HCT116 (cell line): ENCODE results near the gene AIDA. TPM values are rescaled to one million over a fixed set of nuclear protein-coding genes. Genes with fewer than 3 reads are reported as not detected.

ENCODE experiments used
- ATAC-seq: fragments of 200-7000 bp; cut with Tn5 transposase; 2 replicates; pipeline ENCODE4 v1.9.1; 2020; ENCODE audit warnings: mild to moderate bottlenecking, moderate library complexity
- BruUV-seq: library from RNA; stranded (reverse); fragments of 400-500 nt; replicated peaks from 2 replicates; lab custom pipeline; 2021; lab: Mats Ljungman, UMichigan
- CTCF ChIA-PET: fragments of 300-600 bp; sonication (Branson Sonifier 250); formaldehyde crosslinking; loops from one replicate; lab custom pipeline; 2021; ENCODE audit warnings: antibody characterized with exemption; lab: Charles Lee
- POLR2A ChIA-PET: fragments of 300-600, 350-600 bp; sonication (Branson Sonifier 250); formaldehyde crosslinking; loops from one replicate; lab custom pipeline; 2021; ENCODE audit warnings: antibody characterized with exemption; lab: Charles Lee
- RAD21 ChIA-PET, 2 experiments: fragments of 300-600 bp; sonication (Branson Sonifier 250); formaldehyde crosslinking; loops; one replicate each; lab custom pipeline; 2023; ENCODE audit warnings: low total read pairs in 2 of 2; ENCODE audit not compliant: uncharacterized antibody in 2 of 2, unreplicated experiment in 2 of 2, low non-redundant PET in 1 of 2; lab: Charles Lee
- DNase-seq: peaks from one replicate; pipeline ENCODE4 v3.0.0-alpha.2; 2010; ENCODE audit warnings: low read depth, low spot score
- H2AFZ ChIP-seq: fragments of 200-600 bp; shearing (Covaris generic), sonication (generic); 2 replicates; pipeline ENCODE4 v1.6.1; 2017; ENCODE audit warnings: low read depth, mixed run types, mixed read lengths, antibody characterized with exemption, low read length; ENCODE audit not compliant: poor library complexity, severe bottlenecking
- H3K27ac ChIP-seq: 2 replicates; pipeline ENCODE4 v1.5.1; 2012; ENCODE audit warnings: low read depth, low read length
- H3K27me3 ChIP-seq: fragments of 200-600 bp; sonication (generic); 2 replicates; pipeline ENCODE4 v1.6.1; 2016; ENCODE audit warnings: mixed run types, low read length, mixed read lengths; ENCODE audit not compliant: insufficient read depth
- H3K36me3 ChIP-seq, 2 experiments: fragments of 200-500 bp in 1 of 2; fragments of 200-600 bp in 1 of 2; sonication (Bioruptor generic) in 1 of 2; sonication (generic) in 1 of 2; 2 replicates each; pipeline versions ENCODE4 v1.5.1 to v1.6.1; 2014 to 2016; ENCODE audit warnings: low read length in 2 of 2, inconsistent platforms in 1 of 2, mixed read lengths in 1 of 2, mixed run types in 1 of 2; ENCODE audit not compliant: insufficient read depth in 2 of 2, control insufficient read depth in 1 of 2
- H3K4me1 ChIP-seq, 2 experiments: fragments of 200-600 bp in 1 of 2; sonication (generic) in 1 of 2; 2 replicates each; pipeline versions ENCODE4 v1.5.1 to v1.6.1; 2012 to 2017; ENCODE audit warnings: low read length in 2 of 2, inconsistent platforms in 1 of 2, mild to moderate bottlenecking in 1 of 2, mixed read lengths in 1 of 2, mixed run types in 1 of 2, moderate library complexity in 1 of 2; ENCODE audit not compliant: insufficient read depth in 2 of 2, control insufficient read depth in 1 of 2
- H3K4me2 ChIP-seq: fragments of 200-600 bp; sonication (generic); 2 replicates; pipeline ENCODE4 v1.6.1; 2017; ENCODE audit warnings: mixed run types, low read length, mixed read lengths
- H3K4me3 ChIP-seq, 2 experiments: fragments of 200-600 bp in 1 of 2; sonication (generic) in 1 of 2; replicated peaks in 1 of 2; 2 replicates each; pipeline ENCODE4 v1.5.1; 2011 to 2016; ENCODE audit warnings: low read length in 2 of 2, control low read depth in 1 of 2, low read depth in 1 of 2, mild to moderate bottlenecking in 1 of 2, mixed read lengths in 1 of 2, mixed run types in 1 of 2
- H3K79me2 ChIP-seq: fragments of 200-600 bp; sonication (generic); 2 replicates; pipeline ENCODE4 v1.6.1; 2017; ENCODE audit warnings: mild to moderate bottlenecking, mixed run types, low read length, moderate library complexity, mixed read lengths; ENCODE audit not compliant: insufficient read depth
- H3K9ac ChIP-seq: fragments of 200-600 bp; sonication (generic); 2 replicates; pipeline ENCODE4 v1.6.1; 2016; ENCODE audit warnings: low read length, mixed read lengths
- H3K9me2 ChIP-seq: fragments of 200-600 bp; sonication (generic), shearing (Covaris generic); 2 replicates; pipeline ENCODE4 v1.6.1; 2017; ENCODE audit warnings: mixed run types, mild to moderate bottlenecking, moderate library complexity; ENCODE audit not compliant: insufficient read depth
- H3K9me3 ChIP-seq, 2 experiments: fragments of 200-500 bp in 1 of 2; fragments of 200-600 bp in 1 of 2; sonication (Bioruptor generic) in 1 of 2; sonication (generic) in 1 of 2; 2 replicates each; pipeline ENCODE4 v1.6.1; 2014 to 2017; ENCODE audit warnings: low read length in 2 of 2, mixed read lengths in 2 of 2, inconsistent platforms in 1 of 2, low read depth in 1 of 2, mild to moderate bottlenecking in 1 of 2, mixed run types in 1 of 2, moderate library complexity in 1 of 2; ENCODE audit not compliant: control insufficient read depth in 1 of 2, insufficient read depth in 1 of 2
- H4K20me1 ChIP-seq: fragments of 200-600 bp; sonication (generic), shearing (Covaris generic); 2 replicates; pipeline ENCODE4 v1.6.1; 2017; ENCODE audit warnings: mixed run types, mild to moderate bottlenecking, moderate library complexity; ENCODE audit not compliant: insufficient read depth
- ATF3 ChIP-seq: IDR thresholded peaks from 2 replicates; pipeline ENCODE4 v1.6.1; 2012
- CBX3 ChIP-seq: IDR thresholded peaks from 2 replicates; pipeline ENCODE4 v1.6.1; 2012; ENCODE audit warnings: low read depth
- CEBPB ChIP-seq: IDR thresholded peaks from 2 replicates; pipeline ENCODE4 v1.6.1; 2012; ENCODE audit warnings: low read depth
- EGR1 ChIP-seq: IDR thresholded peaks from 2 replicates; pipeline ENCODE4 v1.6.1; 2012; ENCODE audit warnings: low read depth
- ELF1 ChIP-seq: IDR thresholded peaks from 2 replicates; pipeline ENCODE4 v1.6.1; 2012; ENCODE audit warnings: low read depth, borderline replicate concordance
- EZH2phosphoT487 ChIP-seq: fragments of 200-600 bp; IDR thresholded peaks from 2 replicates; pipeline ENCODE4 v1.6.1; 2018; ENCODE audit warnings: antibody characterized with exemption, borderline replicate concordance
- FOSL1 ChIP-seq: IDR thresholded peaks from 2 replicates; pipeline ENCODE4 v1.6.1; 2012; ENCODE audit warnings: low read depth
- POLR2A ChIP-seq: IDR thresholded peaks from 2 replicates; pipeline ENCODE4 v1.7.0; 2011; ENCODE audit warnings: borderline replicate concordance; ENCODE audit not compliant: insufficient read depth, insufficient read length; ENCODE audit errors: extremely low read depth
- POLR2AphosphoS5 ChIP-seq: IDR thresholded peaks from 2 replicates; pipeline ENCODE4 v1.6.1; 2011; ENCODE audit warnings: mild to moderate bottlenecking, low read depth, low read length, moderate library complexity
- RAD21 ChIP-seq: IDR thresholded peaks from 2 replicates; pipeline ENCODE4 v1.6.1; 2012; ENCODE audit warnings: low read depth, mild to moderate bottlenecking
- SIN3A ChIP-seq: IDR thresholded peaks from 2 replicates; pipeline ENCODE4 v1.6.1; 2012; ENCODE audit warnings: low read depth
- SP1 ChIP-seq: IDR thresholded peaks from 2 replicates; pipeline ENCODE4 v1.6.1; 2012; ENCODE audit warnings: low read depth
- SRF ChIP-seq: IDR thresholded peaks from 2 replicates; pipeline ENCODE4 v1.6.1; 2012; ENCODE audit warnings: low read depth
- TCF7L2 ChIP-seq: IDR thresholded peaks from 2 replicates; pipeline ENCODE4 v1.7.0; 2011; ENCODE audit warnings: borderline replicate concordance, inconsistent platforms; ENCODE audit not compliant: insufficient read depth, insufficient read length; ENCODE audit errors: extremely low read depth
- YY1 ChIP-seq: IDR thresholded peaks from 2 replicates; pipeline ENCODE4 v1.6.1; 2011; ENCODE audit warnings: low read length, low read depth, moderate library complexity, mild to moderate bottlenecking; ENCODE audit not compliant: insufficient replicate concordance; ENCODE audit errors: extremely low read depth
- ZNF274 ChIP-seq: fragments of 200-500 bp; sonication (Bioruptor generic); IDR thresholded peaks from 2 replicates; pipeline ENCODE4 v1.6.1; 2014; ENCODE audit warnings: mild to moderate bottlenecking, low read depth, low read length, inconsistent platforms
- intact Hi-C: fragments of 100-400 bp; cut with micrococcal nuclease; formaldehyde crosslinking; loops from 2 replicates; pipeline ENCODE4 v1.10.0; 2022
- total RNA-seq: library from RNA; stranded (reverse); gene quantifications from one replicate; pipeline ENCODE4 v1.2.1, GENCODE V29; 2021; ENCODE audit not compliant: unreplicated experiment
- TF ChIP-seq, protein P1 (sequence below): IDR thresholded peaks from 2 replicates; pipeline ENCODE4 v1.6.1; 2012
- TF ChIP-seq, protein P2 (sequence below): IDR thresholded peaks from 2 replicates; pipeline ENCODE4 v1.6.1; 2011; ENCODE audit warnings: mild to moderate bottlenecking, low read length, moderate library complexity; ENCODE audit not compliant: insufficient replicate concordance; ENCODE audit errors: extremely low read depth
- TF ChIP-seq, protein P3 (sequence below): IDR thresholded peaks from 2 replicates; pipeline ENCODE4 v1.6.1; 2012; ENCODE audit warnings: low read depth

The AIDA gene
- total RNA-seq, 1 experiment from 2014 or later: 53.2 TPM

DNA sequence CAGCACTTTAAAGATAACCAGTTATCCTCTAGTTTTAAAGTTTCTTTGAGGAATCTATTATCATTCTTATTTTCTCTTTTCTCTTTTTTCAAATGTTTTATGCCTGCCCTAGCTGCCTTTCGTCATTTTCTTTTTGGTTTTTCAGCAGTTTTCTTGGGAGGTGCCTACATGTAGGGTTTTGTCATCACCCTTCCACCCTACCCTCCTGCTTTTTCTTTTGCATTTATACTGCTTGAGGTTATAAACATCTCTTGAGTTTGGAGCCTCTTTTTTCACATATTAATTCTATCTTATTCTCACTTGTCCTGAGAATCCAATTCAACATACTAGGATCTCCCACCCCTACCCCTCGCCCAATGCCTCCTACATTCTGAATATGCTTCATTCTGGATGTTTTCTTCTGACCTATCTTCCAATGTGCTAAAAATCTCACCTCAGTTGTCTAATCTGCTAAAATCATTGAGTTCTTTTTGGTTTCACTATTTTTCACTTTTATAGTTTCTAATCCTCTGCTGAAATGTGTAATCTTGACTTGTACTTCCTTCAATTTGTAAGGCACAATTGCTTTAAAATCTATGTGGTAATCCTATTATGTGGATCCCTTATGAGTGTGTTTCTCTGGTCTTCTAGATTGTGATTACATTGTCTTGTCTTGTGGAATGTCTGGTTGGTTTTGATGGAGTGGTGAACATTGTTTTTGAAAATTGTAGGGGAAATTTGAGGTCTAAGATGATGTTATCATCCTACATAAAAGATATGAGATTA lies 55.7 kb downstream of the AIDA start:
- no peak for ATAC-seq
- Histone ChIP-seq H2AFZ (no peak overlapping the region), H3K27me3 (no peaks in the 10 kb centered on the region), H3K4me1 (no peaks in the 10 kb centered on the region), H3K9me3 (no peaks in the 10 kb centered on the region), H3K9ac (no peak overlapping the region)
- no TSS peak for BruUV-seq
- TF ChIP-seq FOSL1: no peak
- TF ChIP-seq SRF: no peak
- no peak for TF ChIP-seq EGR1
- no peak for TF ChIP-seq CEBPB
- no peak for TF ChIP-seq CBX3
- TF ChIP-seq YY1: no peak
- no peak for TF ChIP-seq EZH2phosphoT487
- TF ChIP-seq ATF3: no peak
- TF ChIP-seq ZNF274: no peak
- no peak for TF ChIP-seq SIN3A
- no peak for TF ChIP-seq POLR2AphosphoS5
- TF ChIP-seq, protein P1, sequence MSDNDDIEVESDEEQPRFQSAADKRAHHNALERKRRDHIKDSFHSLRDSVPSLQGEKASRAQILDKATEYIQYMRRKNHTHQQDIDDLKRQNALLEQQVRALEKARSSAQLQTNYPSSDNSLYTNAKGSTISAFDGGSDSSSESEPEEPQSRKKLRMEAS: no peak
- no peak for TF ChIP-seq TCF7L2
- no peak for TF ChIP-seq SP1
- no peak for TF ChIP-seq POLR2A
- TF ChIP-seq, protein P2, sequence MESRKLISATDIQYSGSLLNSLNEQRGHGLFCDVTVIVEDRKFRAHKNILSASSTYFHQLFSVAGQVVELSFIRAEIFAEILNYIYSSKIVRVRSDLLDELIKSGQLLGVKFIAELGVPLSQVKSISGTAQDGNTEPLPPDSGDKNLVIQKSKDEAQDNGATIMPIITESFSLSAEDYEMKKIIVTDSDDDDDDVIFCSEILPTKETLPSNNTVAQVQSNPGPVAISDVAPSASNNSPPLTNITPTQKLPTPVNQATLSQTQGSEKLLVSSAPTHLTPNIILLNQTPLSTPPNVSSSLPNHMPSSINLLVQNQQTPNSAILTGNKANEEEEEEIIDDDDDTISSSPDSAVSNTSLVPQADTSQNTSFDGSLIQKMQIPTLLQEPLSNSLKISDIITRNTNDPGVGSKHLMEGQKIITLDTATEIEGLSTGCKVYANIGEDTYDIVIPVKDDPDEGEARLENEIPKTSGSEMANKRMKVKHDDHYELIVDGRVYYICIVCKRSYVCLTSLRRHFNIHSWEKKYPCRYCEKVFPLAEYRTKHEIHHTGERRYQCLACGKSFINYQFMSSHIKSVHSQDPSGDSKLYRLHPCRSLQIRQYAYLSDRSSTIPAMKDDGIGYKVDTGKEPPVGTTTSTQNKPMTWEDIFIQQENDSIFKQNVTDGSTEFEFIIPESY: no peak
- TF ChIP-seq, protein P3, sequence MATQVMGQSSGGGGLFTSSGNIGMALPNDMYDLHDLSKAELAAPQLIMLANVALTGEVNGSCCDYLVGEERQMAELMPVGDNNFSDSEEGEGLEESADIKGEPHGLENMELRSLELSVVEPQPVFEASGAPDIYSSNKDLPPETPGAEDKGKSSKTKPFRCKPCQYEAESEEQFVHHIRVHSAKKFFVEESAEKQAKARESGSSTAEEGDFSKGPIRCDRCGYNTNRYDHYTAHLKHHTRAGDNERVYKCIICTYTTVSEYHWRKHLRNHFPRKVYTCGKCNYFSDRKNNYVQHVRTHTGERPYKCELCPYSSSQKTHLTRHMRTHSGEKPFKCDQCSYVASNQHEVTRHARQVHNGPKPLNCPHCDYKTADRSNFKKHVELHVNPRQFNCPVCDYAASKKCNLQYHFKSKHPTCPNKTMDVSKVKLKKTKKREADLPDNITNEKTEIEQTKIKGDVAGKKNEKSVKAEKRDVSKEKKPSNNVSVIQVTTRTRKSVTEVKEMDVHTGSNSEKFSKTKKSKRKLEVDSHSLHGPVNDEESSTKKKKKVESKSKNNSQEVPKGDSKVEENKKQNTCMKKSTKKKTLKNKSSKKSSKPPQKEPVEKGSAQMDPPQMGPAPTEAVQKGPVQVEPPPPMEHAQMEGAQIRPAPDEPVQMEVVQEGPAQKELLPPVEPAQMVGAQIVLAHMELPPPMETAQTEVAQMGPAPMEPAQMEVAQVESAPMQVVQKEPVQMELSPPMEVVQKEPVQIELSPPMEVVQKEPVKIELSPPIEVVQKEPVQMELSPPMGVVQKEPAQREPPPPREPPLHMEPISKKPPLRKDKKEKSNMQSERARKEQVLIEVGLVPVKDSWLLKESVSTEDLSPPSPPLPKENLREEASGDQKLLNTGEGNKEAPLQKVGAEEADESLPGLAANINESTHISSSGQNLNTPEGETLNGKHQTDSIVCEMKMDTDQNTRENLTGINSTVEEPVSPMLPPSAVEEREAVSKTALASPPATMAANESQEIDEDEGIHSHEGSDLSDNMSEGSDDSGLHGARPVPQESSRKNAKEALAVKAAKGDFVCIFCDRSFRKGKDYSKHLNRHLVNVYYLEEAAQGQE: no peak
- no peak for TF ChIP-seq RAD21
- no peak for TF ChIP-seq ELF1
- TF ChIP-seq, all 23 proteins: peak for 0
- Histone ChIP-seq H3K4me2 (no peak overlapping the region), H3K4me3 (no peak overlapping the region), H4K20me1 (no peaks in the 10 kb centered on the region), H3K27ac (no peak overlapping the region), H3K9me2 (no peaks in the 10 kb centered on the region), H3K36me3 (peaks cover 66 to 68% of the 10 kb centered on the region in 2 experiments), H3K79me2 (no peaks in the 10 kb centered on the region)
- CTCF ChIA-PET: no interaction called here
- DNase-seq: no peak
- POLR2A ChIA-PET: interaction anchor here (1.2 kb wide), 1 partner anchor 12 kb away, joined by 3 read pairs; no protein-coding TSS in a partner anchor
- intact Hi-C loops: no loop called here
- RAD21 ChIA-PET: no interaction called here
